ENCODE data around the gene SPPL2C.

The SPPL2C gene

GRCh38 chr17:45833920-45834319 is 10.8 kb upstream of the SPPL2C start:
- no peak for FAIRE-seq

GRCh38 chr17:45834471-45835396 is 9.9 kb upstream of the SPPL2C start:
- no peak for FAIRE-seq

DNA sequence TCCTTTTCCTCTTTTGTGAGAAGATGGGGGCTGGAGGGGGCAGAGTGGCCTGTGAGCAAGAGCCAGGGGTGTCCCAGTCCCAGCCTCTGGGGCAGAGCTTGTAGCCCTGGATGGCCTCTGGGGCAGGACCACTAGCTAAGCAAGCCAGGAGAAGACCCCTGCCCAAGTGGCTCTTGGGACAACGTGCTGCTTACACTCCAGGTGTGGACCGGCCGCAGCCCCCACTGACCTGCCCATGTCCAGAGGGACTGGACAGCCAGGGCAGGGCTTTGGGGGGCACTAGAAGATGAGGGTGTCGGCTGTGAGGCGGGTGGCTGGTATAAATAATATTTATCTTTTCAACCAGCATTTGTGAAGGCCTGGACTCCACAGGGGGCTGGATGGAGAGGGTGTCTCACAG is 9.2 kb upstream of the SPPL2C start:
- no peak for FAIRE-seq

DNA sequence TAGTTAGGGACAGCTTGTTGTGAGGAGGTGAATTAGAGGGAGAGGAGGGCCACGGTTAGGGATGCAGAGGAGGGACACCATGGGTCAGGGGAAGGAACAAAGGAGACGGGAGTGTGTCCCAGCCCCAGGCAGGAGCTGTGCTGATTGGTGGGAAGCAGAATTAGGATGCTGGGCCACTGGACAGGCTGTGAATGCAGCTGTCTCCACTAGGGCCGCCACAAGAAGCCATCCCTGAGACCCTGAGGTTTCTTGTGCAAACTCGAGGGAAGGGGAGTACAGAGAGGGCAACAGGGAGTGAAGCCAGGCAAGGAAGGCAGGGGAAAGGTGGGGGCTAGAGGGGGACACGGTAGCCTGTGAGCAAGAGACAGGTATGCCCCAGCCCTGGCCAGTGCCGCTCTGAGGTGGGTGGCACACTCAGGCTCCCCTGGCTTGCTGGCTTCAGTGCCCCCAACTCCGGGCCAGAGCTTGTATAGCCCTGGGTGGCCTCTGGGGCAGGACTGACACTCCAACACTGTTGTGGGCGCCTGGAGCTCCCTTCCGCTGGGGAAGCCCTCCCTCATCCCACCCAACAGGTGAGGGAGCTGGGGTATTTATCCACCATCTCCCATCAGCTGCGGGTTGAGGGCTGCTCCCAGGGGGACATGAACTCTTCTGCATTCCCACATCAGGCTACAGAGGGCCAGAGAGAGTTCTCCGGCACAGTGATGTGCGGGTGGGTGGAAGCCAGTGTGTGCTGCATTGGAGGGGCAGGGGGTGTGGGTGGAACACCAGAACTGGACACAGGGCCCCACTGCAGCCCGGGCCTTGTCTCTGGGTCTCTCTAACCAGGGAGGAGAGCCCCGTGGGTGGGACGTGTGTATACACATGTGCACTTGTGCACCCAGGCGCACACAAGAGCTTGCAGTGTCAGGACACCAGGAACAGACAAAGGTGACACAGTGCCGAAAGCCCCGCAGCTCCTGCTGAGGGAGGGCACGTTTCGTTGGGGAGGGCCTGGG is 8.3 kb upstream of the SPPL2C start:
- FAIRE-seq, result no peak

DNA sequence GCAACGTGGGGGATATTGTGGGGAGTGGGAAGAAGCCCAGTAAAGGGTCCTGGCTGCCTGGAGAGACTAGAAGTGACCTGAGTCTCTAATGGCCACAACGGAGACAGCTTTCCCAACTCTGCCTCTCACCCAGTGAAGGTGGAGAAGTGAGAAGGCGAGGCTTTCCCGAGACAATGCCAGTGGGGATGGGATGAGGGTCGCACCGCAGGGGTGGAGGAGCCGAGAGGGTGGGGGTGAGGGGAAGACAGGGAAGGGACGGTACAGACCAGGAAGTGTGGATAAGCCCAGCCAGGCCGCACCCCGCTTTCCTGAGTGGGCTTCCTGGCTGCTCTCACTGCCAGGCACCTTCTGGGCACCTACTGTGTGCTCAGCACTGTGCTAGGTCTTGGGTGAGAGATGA is 7.5 kb upstream of the SPPL2C start:
- no peak for FAIRE-seq

- no peak for FAIRE-seq
Observed at GRCh38 chr17:45837603-45838002, 7.1 kb upstream of the SPPL2C start.

DNA sequence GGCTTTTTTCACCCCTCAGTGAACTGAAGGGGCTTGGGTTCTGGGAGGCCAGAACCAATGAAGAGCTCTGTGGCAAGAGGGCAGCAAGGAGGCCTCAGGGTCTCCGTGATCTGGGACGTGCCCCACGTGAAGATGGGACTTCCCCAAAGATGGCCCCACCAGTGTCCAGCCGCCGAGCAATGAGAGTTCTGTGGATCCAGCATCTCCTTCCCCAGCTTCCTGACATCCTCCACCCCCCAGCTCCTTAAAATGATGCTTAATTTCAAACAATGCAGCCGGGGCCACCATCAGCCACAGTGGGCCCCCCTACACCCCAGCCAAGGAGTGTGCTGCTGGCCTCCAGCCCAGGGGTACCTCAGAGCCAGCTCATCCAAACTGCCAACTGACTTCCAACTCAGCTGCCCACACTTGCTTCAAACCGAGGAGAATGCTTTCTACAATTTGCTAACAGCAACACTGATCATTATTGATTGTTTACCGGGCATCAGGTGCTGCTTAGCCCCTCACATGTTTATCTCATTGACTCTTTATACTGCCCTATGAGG is 5.9 kb upstream of the SPPL2C start:
- no peak for FAIRE-seq

- FAIRE-seq, result no peak
Observed at GRCh38 chr17:45839442-45839841, 5.2 kb upstream of the SPPL2C start.

DNA sequence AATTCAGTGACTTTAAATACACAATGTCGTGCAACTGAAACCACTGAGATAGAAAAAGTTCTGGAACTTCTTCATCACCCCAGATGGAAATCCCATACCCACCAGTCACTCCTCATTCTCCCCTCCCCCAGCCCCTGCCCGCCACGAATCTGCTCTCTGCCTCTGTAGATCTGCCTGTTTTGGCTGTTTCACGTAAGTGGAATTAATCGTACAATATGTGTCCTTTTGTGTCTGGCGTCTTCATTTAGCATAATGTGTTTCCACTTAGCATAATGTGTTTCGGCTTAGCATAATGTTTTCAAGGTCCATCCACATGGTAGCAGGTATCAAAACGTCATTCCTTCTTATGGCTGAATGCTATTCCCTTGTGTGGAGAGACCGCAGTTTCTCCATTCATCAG is 3.5 kb upstream of the SPPL2C start:
- no peak for FAIRE-seq

GRCh38 chr17:45841883-45842525 is 2.7 kb upstream of the SPPL2C start:
- no peak for FAIRE-seq

DNA sequence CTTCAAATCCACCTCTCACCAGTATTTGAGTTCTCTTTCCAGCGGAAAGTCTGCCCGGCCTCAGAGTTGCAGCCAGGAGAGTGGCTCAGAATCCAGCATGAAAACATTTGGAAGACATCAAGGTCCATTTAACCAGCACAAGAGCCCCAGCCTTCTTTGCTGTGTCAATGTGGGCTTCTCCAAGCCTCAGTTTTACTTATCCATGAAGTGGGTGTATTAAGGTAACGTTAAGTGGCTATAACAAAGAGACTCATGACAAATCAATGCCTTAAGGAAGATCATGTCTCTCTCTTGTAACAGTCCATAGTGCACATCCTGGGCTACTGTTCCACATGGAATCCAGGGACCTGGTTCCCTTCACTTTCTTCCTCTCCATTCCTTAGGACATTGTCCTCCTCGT is 959 bp upstream of the SPPL2C start:
- FAIRE-seq, result no peak

GRCh38 chr17:45845376-45846185 is 900 bp downstream of the SPPL2C start:
- no peak for FAIRE-seq

GRCh38 chr17:45846223-45846622 is 1.5 kb downstream of the SPPL2C start:
- FAIRE-seq, result no peak

GRCh38 chr17:45846646-45847045 is 2.0 kb downstream of the SPPL2C start:
- no peak for FAIRE-seq

- FAIRE-seq, result no peak
Observed at GRCh38 chr17:45847101-45847500, 2.4 kb downstream of the SPPL2C start.

DNA sequence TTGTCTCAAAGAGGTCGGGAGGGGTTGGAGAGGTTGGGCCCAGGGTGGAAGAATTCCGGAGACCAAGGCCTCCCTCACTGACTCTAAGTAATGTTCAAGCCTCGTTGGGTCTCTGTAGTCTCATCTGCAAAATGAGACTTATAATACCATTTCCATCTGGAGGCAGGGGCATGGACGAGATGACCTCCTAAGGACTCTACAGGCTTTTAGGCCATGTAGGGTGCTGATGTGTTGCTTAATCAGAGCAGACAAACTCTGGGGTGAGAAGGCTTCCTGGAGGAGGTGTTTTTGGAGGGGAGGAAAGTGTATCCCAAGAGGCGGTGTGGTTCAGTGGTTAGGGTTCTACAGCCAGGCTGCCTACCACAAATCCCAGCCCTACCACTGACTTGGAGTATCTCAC is 3.1 kb downstream of the SPPL2C start:
- FAIRE-seq, result no peak

GRCh38 chr17:45848405-45848804 is 3.7 kb downstream of the SPPL2C start:
- FAIRE-seq, result no peak

- FAIRE-seq, result no peak
Observed at GRCh38 chr17:45848868-45849535, 4.3 kb downstream of the SPPL2C start.

DNA sequence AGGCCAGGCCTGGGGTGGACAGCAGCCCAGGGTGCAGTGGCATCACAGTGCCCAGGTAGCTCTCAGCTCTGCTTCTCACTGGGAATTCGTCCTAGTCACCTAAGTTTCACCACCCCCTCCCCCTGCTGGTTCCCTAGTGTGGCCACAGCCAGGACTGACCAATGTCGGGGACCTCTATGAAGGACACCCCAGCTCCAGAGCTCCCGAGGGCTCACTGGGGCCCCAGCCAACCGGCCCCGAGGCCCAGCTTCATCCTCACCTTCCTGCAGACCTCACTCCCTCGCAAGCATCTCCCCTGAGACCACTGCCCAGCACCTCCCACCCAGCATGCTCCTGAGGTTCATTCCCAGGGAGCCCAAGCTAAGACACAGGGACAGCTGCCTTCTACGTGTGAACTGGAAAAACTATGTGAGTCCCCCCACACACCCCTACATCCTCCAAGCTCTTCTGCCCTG is 4.9 kb downstream of the SPPL2C start:
- FAIRE-seq, result no peak

GRCh38 chr17:45850011-45850410 is 5.3 kb downstream of the SPPL2C start:
- no peak for FAIRE-seq

DNA sequence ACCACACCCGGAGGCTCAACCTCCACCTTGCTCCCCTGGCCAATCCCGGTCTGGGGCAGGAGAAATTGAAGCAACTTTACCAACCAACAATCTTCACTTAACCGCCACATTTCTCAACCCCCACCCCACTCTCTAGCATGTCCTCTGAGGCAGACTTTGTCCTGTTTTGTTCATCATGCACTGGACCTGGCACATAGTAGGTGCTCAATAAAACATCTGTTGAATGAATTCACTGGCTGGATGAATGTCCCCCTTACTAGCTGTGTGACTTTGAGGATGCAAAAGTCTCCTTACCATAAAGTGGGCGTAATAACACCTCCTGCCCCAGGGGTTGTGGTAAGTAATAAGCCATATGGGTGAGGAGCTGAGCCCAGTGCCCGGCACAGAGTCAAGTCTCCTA is 5.8 kb downstream of the SPPL2C start:
- no peak for FAIRE-seq

Measured in colon (tissue), 2 donors.